H9 (cell line): ENCODE data around the gene STX16. TPM values are rescaled to one million over a fixed set of nuclear protein-coding genes. Genes with fewer than 3 reads are reported as not detected.

Experiments used
- DNase-seq: peaks from one replicate; pipeline ENCODE4 v3.0.0-alpha.2; 2017
- H2AFZ ChIP-seq: one replicate; pipeline ENCODE4 v1.6.1; 2013; ENCODE audit warnings: mild to moderate bottlenecking, low read length, control low read depth, moderate library complexity
- H2AK5ac ChIP-seq: 2 replicates; pipeline ENCODE4 v1.6.1; 2013; ENCODE audit warnings: low read length, control low read depth, mixed read lengths; ENCODE audit not compliant: insufficient read length
- H2BK120ac ChIP-seq: one replicate; pipeline ENCODE4 v1.6.1; 2013; ENCODE audit warnings: low read depth, mild to moderate bottlenecking, low read length, control low read depth, inconsistent platforms; ENCODE audit not compliant: poor library complexity, severe bottlenecking
- H2BK12ac ChIP-seq: 2 replicates; pipeline ENCODE4 v1.6.1; 2013; ENCODE audit warnings: low read length, control low read depth, mixed read lengths, low read depth; ENCODE audit not compliant: insufficient read length
- H2BK15ac ChIP-seq: 2 replicates; pipeline ENCODE4 v1.6.1; 2013; ENCODE audit warnings: low read depth, low read length, control low read depth
- H2BK20ac ChIP-seq: one replicate; pipeline ENCODE4 v1.6.1; 2013; ENCODE audit warnings: low read depth, mild to moderate bottlenecking, low read length, control low read depth, inconsistent platforms; ENCODE audit not compliant: poor library complexity, severe bottlenecking
- H2BK5ac ChIP-seq: 2 replicates; pipeline ENCODE4 v1.6.1; 2013; ENCODE audit warnings: low read length, control low read depth, mixed read lengths; ENCODE audit not compliant: insufficient read length
- H3K14ac ChIP-seq: 2 replicates; pipeline ENCODE4 v1.6.1; 2013; ENCODE audit warnings: low read length, control low read depth; ENCODE audit not compliant: insufficient read depth
- H3K18ac ChIP-seq: 2 replicates; pipeline ENCODE4 v1.6.1; 2013; ENCODE audit warnings: low read depth, mild to moderate bottlenecking, mixed read lengths, low read length, control low read depth; ENCODE audit not compliant: insufficient read length
- H3K23ac ChIP-seq: 2 replicates; pipeline ENCODE4 v1.6.1; 2013; ENCODE audit warnings: low read length, control low read depth, mixed read lengths, low read depth; ENCODE audit not compliant: insufficient read length
- H3K23me2 ChIP-seq: 2 replicates; pipeline ENCODE4 v1.6.1; 2013; ENCODE audit warnings: low read depth, mild to moderate bottlenecking, mixed read lengths, low read length, control low read depth; ENCODE audit not compliant: insufficient read length, poor library complexity, severe bottlenecking
- H3K27ac ChIP-seq: 2 replicates; pipeline ENCODE4 v1.5.1; 2013; ENCODE audit warnings: low read length, control low read depth, mixed read lengths, low read depth; ENCODE audit not compliant: insufficient read length
- H3K27me3 ChIP-seq: 2 replicates; pipeline ENCODE4 v1.6.1; 2013; ENCODE audit warnings: low read length, control low read depth, inconsistent platforms; ENCODE audit not compliant: insufficient read depth
- H3K4ac ChIP-seq: 2 replicates; pipeline ENCODE4 v1.6.1; 2013; ENCODE audit warnings: low read depth, mild to moderate bottlenecking, control low read depth, inconsistent platforms, low read length, moderate library complexity
- H3K4me1 ChIP-seq: 2 replicates; pipeline ENCODE4 v1.6.1; 2013; ENCODE audit warnings: low read length, control low read depth, inconsistent platforms; ENCODE audit not compliant: insufficient read depth
- H3K4me2 ChIP-seq: 2 replicates; pipeline ENCODE4 v1.6.1; 2013; ENCODE audit warnings: low read length, control low read depth, mixed read lengths; ENCODE audit not compliant: insufficient read length, insufficient read depth
- H3K56ac ChIP-seq: 2 replicates; pipeline ENCODE4 v1.6.1; 2013; ENCODE audit warnings: low read depth, mild to moderate bottlenecking, mixed read lengths, low read length, control low read depth; ENCODE audit not compliant: insufficient read length
- H3K79me1 ChIP-seq: 2 replicates; pipeline ENCODE4 v1.6.1; 2013; ENCODE audit warnings: low read depth, mild to moderate bottlenecking, moderate library complexity, low read length, control low read depth, inconsistent platforms; ENCODE audit not compliant: insufficient read depth, poor library complexity, severe bottlenecking
- H3K79me2 ChIP-seq: 2 replicates; pipeline ENCODE4 v1.6.1; 2013; ENCODE audit warnings: low read length, control low read depth, inconsistent platforms; ENCODE audit not compliant: insufficient read depth
- H3K9ac ChIP-seq: 2 replicates; pipeline ENCODE4 v1.6.1; 2013; ENCODE audit warnings: low read length, control low read depth, mixed read lengths; ENCODE audit not compliant: insufficient read length; ENCODE audit errors: extremely low read depth
- H3K9me3 ChIP-seq: one replicate; pipeline ENCODE4 v1.6.1; 2013; ENCODE audit warnings: low read depth, low read length, inconsistent platforms; ENCODE audit not compliant: control insufficient read depth
- H3T11ph ChIP-seq: one replicate; pipeline ENCODE4 v1.6.1; 2013; ENCODE audit warnings: mild to moderate bottlenecking, low read length, control low read depth, inconsistent platforms
- H4K20me1 ChIP-seq: one replicate; pipeline ENCODE4 v1.6.1; 2013; ENCODE audit not compliant: control insufficient read depth, insufficient read length, insufficient read depth
- H4K5ac ChIP-seq: 2 replicates; pipeline ENCODE4 v1.6.1; 2013; ENCODE audit warnings: low read depth, mild to moderate bottlenecking, mixed read lengths, low read length, control low read depth; ENCODE audit not compliant: insufficient read length
- H4K8ac ChIP-seq: replicated peaks from 2 replicates; pipeline ENCODE4 v1.6.1; 2013; ENCODE audit warnings: low read length, control low read depth, mixed read lengths, low read depth; ENCODE audit not compliant: insufficient read length
- H4K91ac ChIP-seq: 2 replicates; pipeline ENCODE4 v1.6.1; 2013; ENCODE audit warnings: low read depth, mild to moderate bottlenecking, moderate library complexity, mixed read lengths, low read length, control low read depth; ENCODE audit not compliant: insufficient read length
- H3K27ac Mint-ChIP-seq, 3 experiments: 2 replicates in 2 of 3; 3 replicates in 1 of 3; pipeline ENCODE4 v1.8.0; 2020 to 2021; ENCODE audit warnings: mixed read lengths in 3 of 3, mild to moderate bottlenecking in 1 of 3, moderate library complexity in 1 of 3
- H3K27me3 Mint-ChIP-seq: 2 replicates; pipeline ENCODE4 v1.8.0; 2021; ENCODE audit warnings: low read depth, mild to moderate bottlenecking, moderate library complexity, mixed read lengths
- H3K36me3 Mint-ChIP-seq, 3 experiments: 2 replicates in 2 of 3; 3 replicates in 1 of 3; pipeline ENCODE4 v1.8.0; 2020 to 2021; ENCODE audit warnings: low read depth in 3 of 3, mixed read lengths in 3 of 3; ENCODE audit not compliant: insufficient read depth in 1 of 3
- H3K4me1 Mint-ChIP-seq, 2 experiments: 2 replicates each; pipeline ENCODE4 v1.8.0; 2020; ENCODE audit warnings: mixed read lengths in 2 of 2
- H3K4me3 Mint-ChIP-seq, 2 experiments: 2 replicates in 1 of 2; 3 replicates in 1 of 2; pipeline ENCODE4 v1.8.0; 2020 to 2021; ENCODE audit warnings: mild to moderate bottlenecking in 2 of 2, mixed read lengths in 2 of 2, moderate library complexity in 1 of 2
- H3K9me3 Mint-ChIP-seq, 2 experiments: 2 replicates in 1 of 2; 3 replicates in 1 of 2; pipeline ENCODE4 v1.8.0; 2020; ENCODE audit warnings: mild to moderate bottlenecking in 2 of 2, mixed read lengths in 2 of 2, moderate library complexity in 1 of 2
- WGBS: extraction: QIAGEN DNeasy Blood & Tissue Kit; methylation state at CpG from one replicate; pipeline ENCODE4 v1.1.7; 2013; ENCODE audit warnings: missing lambda C conversion rate, low lambda C conversion rate, mixed read lengths; ENCODE audit not compliant: insufficient read length; ENCODE audit errors: extremely low coverage; 5-methylcytosine and 5-hydroxymethylcytosine counted together
- total RNA-seq: library from RNA; stranded (reverse); gene quantifications from 2 replicates; pipeline ENCODE4 v1.2.1, GENCODE V29; 2021
- TF ChIP-seq, protein P1 (sequence below): fragments of 200-600 bp; sonication (generic); conservative IDR thresholded peaks from 3 replicates; pipeline ENCODE4 v1.8.0; 2021; ENCODE audit warnings: antibody characterized with exemption, mild to moderate bottlenecking

The STX16 gene
- total RNA-seq, 1 experiment from 2014 or later: 87.8 TPM

DNA sequence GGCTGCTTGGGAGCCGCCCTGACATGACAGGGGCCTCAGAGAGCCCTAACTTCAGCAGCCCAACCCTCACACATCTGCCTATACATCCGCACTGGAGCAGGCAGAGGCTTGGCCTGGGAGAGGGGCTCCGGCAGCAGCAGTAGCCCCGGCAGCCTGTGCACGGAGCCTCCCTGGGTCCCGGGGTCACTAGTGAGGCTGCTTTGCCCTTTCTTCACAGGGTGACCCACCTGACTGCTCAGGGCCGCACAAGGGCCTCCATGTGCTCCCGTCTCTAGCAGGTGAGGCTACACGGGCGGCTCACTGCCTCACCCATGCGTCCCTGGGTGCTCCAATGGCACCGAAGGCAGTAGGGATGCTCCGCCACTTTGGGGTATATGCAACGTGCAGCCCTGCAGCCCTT is 36.7 kb upstream of the STX16 start:
- WGBS: no CpG with 5 or more reads among the region's 14 CpGs

More for the DNA sequence above, 36.7 kb upstream of the STX16 start:
- no peak overlapping the region for H3K56ac ChIP-seq
- no peak overlapping the region for H2BK12ac ChIP-seq
- H3K23ac ChIP-seq: no peak overlapping the region
- no peak overlapping the region for H2BK15ac ChIP-seq
- H3K4me3 Mint-ChIP-seq: no peak overlapping the region
- no peak overlapping the region for H3T11ph ChIP-seq
- H3K4me1 ChIP-seq: no peaks in the 10 kb centered on the region
- H3K4ac ChIP-seq: no peak overlapping the region
- H3K27ac ChIP-seq: no peak overlapping the region
- H4K5ac ChIP-seq: no peak overlapping the region
- H3K27ac Mint-ChIP-seq: 0 out of 7 replicates have a peak overlapping the region, but pooled peaks of 1 of the 3 experiments have one; percentile 79
- H3K4me1 Mint-ChIP-seq: peaks cover 10 to 13% of the 10 kb centered on the region in 2 experiments
- no peak overlapping the region for H4K91ac ChIP-seq
- no peaks in the 10 kb centered on the region for H3K23me2 ChIP-seq
- no peak overlapping the region for H3K18ac ChIP-seq
- H2AFZ ChIP-seq: no peak overlapping the region
- no peak overlapping the region for H3K4me2 ChIP-seq
- no peaks in the 10 kb centered on the region for H3K79me1 ChIP-seq
- no peaks in the 10 kb centered on the region for H3K9me3 ChIP-seq
- H3K27me3 ChIP-seq: no peaks in the 10 kb centered on the region; the same call in 1 of the 2 replicates
- H4K8ac ChIP-seq: no peak overlapping the region
- DNase-seq: no peak
- no peaks in the 10 kb centered on the region for H4K20me1 ChIP-seq
- H3K14ac ChIP-seq: no peak overlapping the region
- H2BK20ac ChIP-seq: no peak overlapping the region
- H3K9ac ChIP-seq: no peak overlapping the region
- H3K36me3 Mint-ChIP-seq: peaks cover 0 to 19% (median 4%) of the 10 kb centered on the region in 3 experiments; a peak in 5 of 7 replicates
- peaks cover 29% of the 10 kb centered on the region for H3K27me3 Mint-ChIP-seq
- H2BK120ac ChIP-seq: no peak overlapping the region
- peaks cover 6 to 26% of the 10 kb centered on the region in 2 experiments; a peak in 4 of 5 replicates for H3K9me3 Mint-ChIP-seq
- no peaks in the 10 kb centered on the region for H3K79me2 ChIP-seq
- H2AK5ac ChIP-seq: no peak overlapping the region
- TF ChIP-seq, protein P1, sequence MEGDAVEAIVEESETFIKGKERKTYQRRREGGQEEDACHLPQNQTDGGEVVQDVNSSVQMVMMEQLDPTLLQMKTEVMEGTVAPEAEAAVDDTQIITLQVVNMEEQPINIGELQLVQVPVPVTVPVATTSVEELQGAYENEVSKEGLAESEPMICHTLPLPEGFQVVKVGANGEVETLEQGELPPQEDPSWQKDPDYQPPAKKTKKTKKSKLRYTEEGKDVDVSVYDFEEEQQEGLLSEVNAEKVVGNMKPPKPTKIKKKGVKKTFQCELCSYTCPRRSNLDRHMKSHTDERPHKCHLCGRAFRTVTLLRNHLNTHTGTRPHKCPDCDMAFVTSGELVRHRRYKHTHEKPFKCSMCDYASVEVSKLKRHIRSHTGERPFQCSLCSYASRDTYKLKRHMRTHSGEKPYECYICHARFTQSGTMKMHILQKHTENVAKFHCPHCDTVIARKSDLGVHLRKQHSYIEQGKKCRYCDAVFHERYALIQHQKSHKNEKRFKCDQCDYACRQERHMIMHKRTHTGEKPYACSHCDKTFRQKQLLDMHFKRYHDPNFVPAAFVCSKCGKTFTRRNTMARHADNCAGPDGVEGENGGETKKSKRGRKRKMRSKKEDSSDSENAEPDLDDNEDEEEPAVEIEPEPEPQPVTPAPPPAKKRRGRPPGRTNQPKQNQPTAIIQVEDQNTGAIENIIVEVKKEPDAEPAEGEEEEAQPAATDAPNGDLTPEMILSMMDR: no peak
- H2BK5ac ChIP-seq: no peak overlapping the region
